ENCODE data around the gene CREB5.

The CREB5 gene

GRCh38 chr7:28517206-28517605 lies 104.9 kb downstream of the CREB5 start:
- DNase-seq: no peak

- no peak for DNase-seq
Measured at GRCh38 chr7:28517606-28518005, 105.3 kb downstream of the CREB5 start.

- DNase-seq: no peak
Measured at GRCh38 chr7:28520074-28521015, 108.0 kb downstream of the CREB5 start.

DNA sequence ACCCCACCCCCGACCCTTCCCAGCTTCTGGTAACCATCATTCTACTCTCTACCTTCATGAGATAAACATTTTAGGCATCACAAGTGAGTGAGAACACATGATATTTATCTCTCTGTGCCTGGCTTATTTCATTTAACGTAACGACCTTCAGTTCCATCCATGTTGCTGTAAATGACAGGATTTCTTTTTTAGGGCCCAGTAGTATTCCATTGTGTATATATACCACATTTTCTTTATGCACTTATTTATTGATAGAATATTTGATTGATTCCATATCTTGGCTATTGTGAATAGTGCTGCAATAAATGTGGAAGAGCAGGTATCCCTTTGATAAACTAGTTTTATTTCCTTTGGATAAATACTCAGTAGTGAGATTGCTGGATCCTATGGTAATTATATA lies 112.7 kb downstream of the CREB5 start:
- no peak for DNase-seq

DNA sequence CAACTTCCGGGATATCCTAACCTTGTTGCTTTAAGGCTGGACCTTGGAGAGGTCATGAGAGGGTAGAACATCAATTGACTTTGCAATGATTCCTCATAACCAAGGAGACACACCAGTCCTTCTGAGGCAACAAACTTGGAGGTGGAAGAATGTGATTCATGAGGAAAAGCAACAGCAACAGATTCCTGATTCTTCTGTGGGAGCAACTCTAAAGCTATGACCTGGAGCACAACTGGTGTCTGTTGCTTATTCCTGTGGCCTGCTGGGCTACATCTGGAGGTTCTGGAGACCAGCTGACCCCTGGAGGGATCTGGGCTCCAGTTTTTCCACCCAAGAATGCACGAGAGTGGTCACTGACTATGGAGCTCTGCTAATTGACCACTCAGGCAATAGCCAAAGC lies 116.6 kb downstream of the CREB5 start:
- no peak for DNase-seq

GRCh38 chr7:28529755-28530154 lies 117.4 kb downstream of the CREB5 start:
- DNase-seq: no peak

- DNase-seq: no peak
Measured at GRCh38 chr7:28530175-28530802, 118.0 kb downstream of the CREB5 start.

DNA sequence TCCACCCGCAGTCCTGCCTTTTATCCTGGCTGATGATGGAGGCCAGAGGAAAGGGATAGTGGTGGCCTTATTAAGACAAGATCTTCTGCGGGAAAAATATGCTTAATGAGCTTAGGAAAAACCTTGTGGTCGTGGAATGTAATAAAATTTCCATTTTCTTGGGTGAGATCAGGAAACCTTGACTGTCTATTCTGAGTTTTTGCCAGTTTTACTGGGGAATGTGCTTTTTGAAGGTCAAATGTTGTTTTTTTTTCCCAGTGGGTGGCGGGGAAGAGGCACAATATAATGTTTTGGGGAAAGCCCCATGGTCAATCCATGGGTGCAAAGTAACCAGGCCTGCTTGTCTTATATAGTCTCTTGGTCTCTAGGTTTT lies 118.5 kb downstream of the CREB5 start:
- DNase-seq: no peak

- DNase-seq: no peak
Measured at GRCh38 chr7:28531291-28531690, 119.0 kb downstream of the CREB5 start.

GRCh38 chr7:28532181-28532580 lies 119.9 kb downstream of the CREB5 start:
- no peak for DNase-seq

DNA sequence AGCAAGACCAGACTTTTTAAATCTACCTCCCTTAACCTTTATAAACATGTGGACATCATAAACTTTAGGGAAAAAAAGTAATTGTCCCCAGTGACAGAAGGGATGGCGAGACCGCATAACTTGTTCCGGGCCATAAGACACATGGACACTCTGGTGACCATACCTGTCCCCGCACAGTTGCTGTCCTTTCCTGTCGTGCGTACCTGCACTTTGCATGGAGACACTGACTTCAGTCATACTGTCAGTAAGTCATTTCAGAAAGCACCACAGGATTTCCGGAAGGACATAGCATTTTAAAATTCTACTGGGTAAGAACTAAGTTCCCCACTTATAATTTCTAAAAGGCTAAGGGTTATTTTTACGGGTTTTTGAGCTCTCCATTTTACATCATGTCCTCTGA lies 120.9 kb downstream of the CREB5 start:
- DNase-seq: no peak

DNA sequence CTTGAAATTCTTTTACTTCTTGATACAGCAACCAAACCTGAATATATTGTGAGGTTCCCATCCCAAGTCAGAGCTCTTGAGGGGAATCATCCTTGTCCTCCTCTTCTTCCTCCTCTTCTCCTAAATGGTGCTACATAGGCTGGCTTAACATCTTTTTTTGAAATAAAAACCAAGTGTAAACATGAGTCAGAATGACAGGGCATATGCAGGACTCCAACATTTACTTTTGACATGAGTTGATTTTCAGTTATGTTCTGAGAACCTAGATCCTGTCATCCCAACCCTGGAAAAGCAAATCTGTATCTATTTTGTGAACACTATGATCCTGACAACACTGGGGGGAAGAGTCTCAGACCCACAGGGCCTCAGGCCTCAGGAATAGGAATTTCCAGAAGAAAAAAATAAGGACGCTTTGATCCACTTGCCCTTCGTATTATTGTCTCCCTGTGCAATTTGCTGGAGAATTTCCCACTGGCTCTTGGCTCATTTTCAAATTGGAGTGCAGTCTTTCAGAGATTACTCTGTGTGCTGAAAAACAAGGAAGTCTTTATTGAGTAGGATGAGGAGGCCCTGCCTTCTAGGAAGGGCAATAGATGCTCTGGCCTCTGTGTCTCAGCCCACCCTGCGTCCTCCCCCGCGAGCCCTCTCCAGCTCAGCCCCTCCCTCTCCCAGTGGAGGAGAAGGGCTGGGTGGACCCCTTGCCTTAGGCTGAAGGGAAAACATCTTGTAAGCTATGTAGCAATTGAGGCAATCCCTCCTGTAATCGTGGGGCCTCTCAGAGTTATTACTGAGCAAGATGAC lies 121.6 kb downstream of the CREB5 start:
- DNase-seq: peak; percentile 40

- peak; percentile 61 for DNase-seq
Measured at GRCh38 chr7:28536259-28536658, 123.9 kb downstream of the CREB5 start.

GRCh38 chr7:28539289-28539981 lies 127.1 kb downstream of the CREB5 start:
- DNase-seq: no peak

- no peak for DNase-seq
Measured at GRCh38 chr7:28542410-28542809, 130.1 kb downstream of the CREB5 start.

DNA sequence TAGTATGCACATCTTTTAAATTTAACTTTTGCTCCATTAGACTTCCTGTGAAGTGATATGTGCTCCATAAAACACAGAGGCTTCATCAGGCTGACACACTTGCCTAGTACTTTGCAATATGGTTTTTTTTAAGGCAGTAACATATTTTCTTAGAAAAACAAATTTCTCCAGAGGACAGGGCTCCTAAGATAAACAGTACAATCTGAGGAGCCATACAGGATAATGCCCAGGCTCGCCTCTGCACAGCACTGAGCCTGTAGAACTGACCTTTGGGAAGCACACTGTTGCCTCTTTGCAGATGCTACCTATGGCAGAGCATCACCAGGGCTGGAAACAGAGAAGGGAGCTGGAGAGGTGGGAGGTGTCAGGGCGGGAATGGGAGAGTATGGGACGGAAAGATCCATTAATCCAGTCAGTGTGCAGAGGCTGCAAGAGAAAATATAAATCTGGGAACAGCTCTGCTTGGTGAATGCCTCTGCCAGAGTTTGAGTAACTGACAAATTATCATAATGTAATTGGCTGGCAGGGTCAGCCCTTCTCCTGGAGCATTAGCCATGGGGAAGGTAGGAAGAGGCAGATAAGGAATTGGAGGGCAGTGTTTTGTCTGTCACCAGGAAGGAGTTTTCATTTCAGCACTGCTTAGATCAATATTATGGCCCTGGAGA lies 132.3 kb downstream of the CREB5 start:
- DNase-seq: no peak

GRCh38 chr7:28546067-28546466 lies 133.7 kb downstream of the CREB5 start:
- no peak for DNase-seq

DNA sequence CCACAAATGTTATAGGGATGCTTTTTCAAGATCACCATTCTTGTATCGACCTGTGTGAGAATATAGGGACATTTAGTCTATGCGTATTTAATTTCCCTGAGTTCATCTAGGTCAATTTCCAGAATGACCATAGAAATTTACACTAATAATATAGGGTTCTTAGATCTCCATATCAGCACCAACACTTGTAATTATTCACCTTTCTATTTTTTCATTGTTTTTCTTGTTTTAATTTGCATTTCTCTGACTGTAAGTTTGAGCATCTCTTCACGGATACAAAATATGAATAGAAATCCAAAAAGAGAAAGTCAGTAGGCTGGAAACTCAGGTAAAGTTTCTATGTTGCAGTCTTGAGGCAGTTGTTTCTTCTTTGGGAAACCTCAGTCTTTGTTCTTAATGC lies 134.8 kb downstream of the CREB5 start:
- no peak for DNase-seq

- no peak for DNase-seq
Measured at GRCh38 chr7:28548416-28548815, 136.1 kb downstream of the CREB5 start.

- DNase-seq: no peak
Measured at GRCh38 chr7:28549998-28550397, 137.7 kb downstream of the CREB5 start.

- DNase-seq: no peak
Measured at GRCh38 chr7:28550580-28551186, 138.4 kb downstream of the CREB5 start.

GRCh38 chr7:28551331-28551730 lies 139.0 kb downstream of the CREB5 start:
- DNase-seq: no peak

All from fibroblast of skin of scalp (primary cell).